B cell (primary cell): ENCODE data around the gene AUTS2.

Source experiments
- CTCF ChIP-seq: fragments of 200-600 bp; IDR thresholded peaks from one replicate; pipeline ENCODE4 v1.8.0; 2022; ENCODE audit warnings: antibody characterized with exemption, mild to moderate bottlenecking
- EZH2 ChIP-seq: IDR thresholded peaks from 2 replicates; pipeline ENCODE4 v1.6.1; 2012; ENCODE audit warnings: borderline replicate concordance, low read depth, mild to moderate bottlenecking, moderate library complexity, low read length; ENCODE audit not compliant: insufficient read depth, poor library complexity, severe bottlenecking

- TF ChIP-seq CTCF (no peak), EZH2 (no peak)
Measured at GRCh38 chr7:69739931-69740431, 141.7 kb downstream of the AUTS2 start.
